ENCODE results near the gene FIGNL2. TPM values are rescaled to one million over a fixed set of nuclear protein-coding genes. Genes with fewer than 3 reads are reported as not detected.

FIGNL2 gene
- total RNA-seq, 1 experiment from 2014 or later: not detected

- ChIA-PET CTCF (no interaction called here), POLR2A (no interaction called here)
- DNase-seq (ENCODE audit: unreplicated experiment): no peak
- H3K36me3 Mint-ChIP-seq (ENCODE audit: insufficient read depth, unreplicated experiment): no peaks in the 10 kb centered on the region
- TF ChIP-seq CTCF (IDR thresholded peaks at IDR 0.05; ENCODE audit: unreplicated experiment): no peak
- no peak overlapping the region for H3K4me3 Mint-ChIP-seq (ENCODE audit: unreplicated experiment)
- BruUV-seq (replicated peaks): no TSS peak
- no peaks in the 10 kb centered on the region for H3K4me1 Mint-ChIP-seq (ENCODE audit: insufficient read depth, unreplicated experiment)
- H3K9me3 Mint-ChIP-seq (ENCODE audit: unreplicated experiment): no peaks in the 10 kb centered on the region
- intact Hi-C loops (cut with micrococcal nuclease): no loop called here
- H3K27me3 Mint-ChIP-seq (ENCODE audit: insufficient read depth, unreplicated experiment): peaks cover 60% of the 10 kb centered on the region
- no peak overlapping the region for H3K27ac Mint-ChIP-seq (ENCODE audit: low read depth, unreplicated experiment)
These were observed 3.0 kb downstream of the FIGNL2 start for GRCh38 chr12:51845482-51845881.

- H3K4me3 Mint-ChIP-seq (ENCODE audit: unreplicated experiment): no peak overlapping the region
- H3K9me3 Mint-ChIP-seq (ENCODE audit: unreplicated experiment): no peaks in the 10 kb centered on the region
- intact Hi-C loops (cut with micrococcal nuclease): no loop called here
- ChIA-PET POLR2A (no interaction called here), CTCF (interaction anchor here (0.6 kb wide), 1 partner anchor 25 kb away, joined by 3 read pairs; no protein-coding TSS in a partner anchor)
- H3K27ac Mint-ChIP-seq (ENCODE audit: low read depth, unreplicated experiment): no peak overlapping the region
- H3K27me3 Mint-ChIP-seq (ENCODE audit: insufficient read depth, unreplicated experiment): peaks cover 60% of the 10 kb centered on the region
- no peaks in the 10 kb centered on the region for H3K36me3 Mint-ChIP-seq (ENCODE audit: insufficient read depth, unreplicated experiment)
- BruUV-seq (replicated peaks): no TSS peak
- H3K4me1 Mint-ChIP-seq (ENCODE audit: insufficient read depth, unreplicated experiment): no peaks in the 10 kb centered on the region
- no peak for DNase-seq (ENCODE audit: unreplicated experiment)
- no peak for TF ChIP-seq CTCF (IDR thresholded peaks at IDR 0.05; ENCODE audit: unreplicated experiment)
These were observed 3.7 kb downstream of the FIGNL2 start for GRCh38 chr12:51844854-51845253.

- ChIA-PET CTCF (no interaction called here), POLR2A (no interaction called here)
- TF ChIP-seq CTCF (IDR thresholded peaks at IDR 0.05; ENCODE audit: unreplicated experiment): no peak
- Mint-ChIP-seq H3K27me3 (ENCODE audit: insufficient read depth, unreplicated experiment) (peaks cover 86% of the 10 kb centered on the region), H3K27ac (ENCODE audit: low read depth, unreplicated experiment) (no peak overlapping the region), H3K9me3 (ENCODE audit: unreplicated experiment) (no peaks in the 10 kb centered on the region), H3K36me3 (ENCODE audit: insufficient read depth, unreplicated experiment) (no peaks in the 10 kb centered on the region), H3K4me1 (ENCODE audit: insufficient read depth, unreplicated experiment) (no peaks in the 10 kb centered on the region), H3K4me3 (ENCODE audit: unreplicated experiment) (no peak overlapping the region)
- DNase-seq (ENCODE audit: unreplicated experiment): no peak
- intact Hi-C loops (cut with micrococcal nuclease): no loop called here
- no TSS peak for BruUV-seq (replicated peaks)
These were observed 6.8 kb downstream of the FIGNL2 start for GRCh38 chr12:51841727-51842126.

GRCh38 chr12:51840966-51841365, 7.6 kb downstream of the FIGNL2 start:
- no peak for DNase-seq (ENCODE audit: unreplicated experiment)
- BruUV-seq (replicated peaks): no TSS peak
- Mint-ChIP-seq H3K36me3 (ENCODE audit: insufficient read depth, unreplicated experiment) (no peaks in the 10 kb centered on the region), H3K27ac (ENCODE audit: low read depth, unreplicated experiment) (no peak overlapping the region), H3K4me1 (ENCODE audit: insufficient read depth, unreplicated experiment) (no peaks in the 10 kb centered on the region), H3K4me3 (ENCODE audit: unreplicated experiment) (no peak overlapping the region), H3K9me3 (ENCODE audit: unreplicated experiment) (no peaks in the 10 kb centered on the region), H3K27me3 (ENCODE audit: insufficient read depth, unreplicated experiment) (peaks cover 80% of the 10 kb centered on the region)
- TF ChIP-seq CTCF (IDR thresholded peaks at IDR 0.05; ENCODE audit: unreplicated experiment): no peak
- POLR2A ChIA-PET: no interaction called here
- intact Hi-C loops (cut with micrococcal nuclease): no loop called here
- CTCF ChIA-PET: no interaction called here

Data from MCF 10A (cell line).